GM18909 (cell line): Measurements from ENCODE around the gene VSIG10L.
A peak's percentile ranks its signal among the peaks of the same experiment; 100 is the strongest.

Experiments
- ATAC-seq: cut with Tn5 transposase; IDR thresholded peaks from one replicate; pipeline ENCODE4 v1.9.1; 2021; ENCODE audit warnings: mild to moderate bottlenecking; ENCODE audit not compliant: unreplicated experiment, poor library complexity

Gene VSIG10L

GRCh38 chr19:51341976-51342580 lies at the start of gene VSIG10L:
Gene VSIG10L, minus strand, starts transcription at chr19:51342139. Its CDS starts 15 bp downstream, at chr19:51342124.
- ATAC-seq: no peak

GRCh38 chr19:51391073-51391611 lies 49.2 kb upstream of the VSIG10L start:
- no peak for ATAC-seq

GRCh38 chr19:51389143-51389542 lies 47.2 kb upstream of the VSIG10L start:
- ATAC-seq: no peak

GRCh38 chr19:51387924-51388389 lies 46.0 kb upstream of the VSIG10L start, which contains the start of gene LIM2:
Gene LIM2, minus strand, starts transcription at chr19:51387974. Its CDS starts 531 bp downstream, at chr19:51387443.
- ATAC-seq: no peak

- ATAC-seq: no peak
Observed at GRCh38 chr19:51386882-51387520, 45.1 kb upstream of the VSIG10L start.

GRCh38 chr19:51382004-51382403 lies 40.1 kb upstream of the VSIG10L start:
- no peak for ATAC-seq

GRCh38 chr19:51380379-51380778 lies 38.4 kb upstream of the VSIG10L start:
- no peak for ATAC-seq

- no peak for ATAC-seq
Observed at GRCh38 chr19:51377422-51377821, 35.5 kb upstream of the VSIG10L start.

- no peak for ATAC-seq
Observed at GRCh38 chr19:51375504-51376221, 33.7 kb upstream of the VSIG10L start.

- no peak for ATAC-seq
Observed at GRCh38 chr19:51372649-51373504, 30.9 kb upstream of the VSIG10L start, which contains the start of gene NKG7. Gene NKG7, minus strand, starts transcription at chr19:51372654. Its CDS starts 119 bp downstream, at chr19:51372535.

- no peak for ATAC-seq
Observed at GRCh38 chr19:51372021-51372648, 30.2 kb upstream of the VSIG10L start.

- ATAC-seq: no peak
Observed at GRCh38 chr19:51371186-51371690, 29.3 kb upstream of the VSIG10L start.

- no peak for ATAC-seq
Observed at GRCh38 chr19:51370230-51370629, 28.3 kb upstream of the VSIG10L start.

GRCh38 chr19:51368366-51369282 lies 26.7 kb upstream of the VSIG10L start, which contains the start of gene CLDND2:
Gene CLDND2, minus strand, starts transcription at chr19:51369003. Its CDS starts 426 bp downstream, at chr19:51368577.
- no peak for ATAC-seq

GRCh38 chr19:51367565-51368365 lies 25.8 kb upstream of the VSIG10L start:
- peak; percentile 75 for ATAC-seq

GRCh38 chr19:51367255-51367564 lies 25.3 kb upstream of the VSIG10L start:
- no peak for ATAC-seq

GRCh38 chr19:51366389-51367254 lies 24.7 kb upstream of the VSIG10L start:
- ATAC-seq: peak; percentile 53
